ENCODE results near the gene NOD1.
"Not testable (repeated sequence)": the region's sequence is repeated elsewhere in the genome, so short reads cannot be mapped to it uniquely, and the experiment has no call there.

The NOD1 gene

GRCh38 chr7:30421647-30422196, 56.9 kb downstream of the NOD1 start:
- DNase-seq (ENCODE audit: low read depth, low spot score) = no peak

GRCh38 chr7:30420662-30421061, 57.9 kb downstream of the NOD1 start:
- DNase-seq (ENCODE audit: low read depth, low spot score) = no peak

DNA sequence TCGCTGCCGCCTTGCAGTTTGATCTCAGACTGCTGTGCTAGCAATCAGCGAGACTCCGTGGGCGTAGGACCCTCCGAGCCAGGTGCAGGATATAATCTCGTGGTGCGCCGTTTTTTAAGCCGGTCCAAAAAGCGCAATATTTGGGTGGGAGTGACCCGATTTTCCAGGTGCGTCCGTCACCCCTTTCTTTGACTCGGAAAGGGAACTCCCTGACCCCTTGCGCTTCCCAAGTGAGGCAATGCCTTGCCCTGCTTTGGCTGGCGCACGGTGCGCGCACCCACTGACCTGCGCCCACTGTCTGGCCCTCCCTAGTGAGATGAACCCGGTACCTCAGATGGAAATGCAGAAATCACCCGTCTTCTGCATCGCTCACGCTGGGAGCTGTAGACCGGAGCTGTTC, 58.5 kb downstream of the NOD1 start:
- not testable (repeated sequence) for DNase-seq (ENCODE audit: low read depth, low spot score)

DNA sequence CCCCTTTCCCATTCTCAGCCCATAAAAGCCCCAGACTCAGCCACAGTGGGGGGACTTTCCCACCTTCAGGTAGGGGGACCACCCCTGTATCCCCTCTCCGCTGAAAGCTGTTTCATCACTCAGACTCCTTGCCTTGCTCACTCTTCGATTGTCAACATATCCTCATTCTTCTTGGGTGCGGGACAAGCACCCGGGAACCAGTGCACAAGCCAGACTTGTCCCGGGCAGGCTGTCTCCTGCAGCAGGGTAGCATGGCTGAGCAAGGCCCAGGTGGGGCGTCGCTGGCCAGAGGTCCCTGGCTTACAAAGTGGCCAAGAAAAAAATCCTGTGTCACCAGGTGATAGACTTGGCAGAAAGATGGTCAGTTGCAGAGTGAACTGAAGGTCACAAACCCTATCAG, 64.7 kb downstream of the NOD1 start:
- DNase-seq (ENCODE audit: low read depth, low spot score) = no peak

- DNase-seq (ENCODE audit: low read depth, low spot score) = no peak
These were observed 65.6 kb downstream of the NOD1 start for GRCh38 chr7:30412782-30413504.

- no peak for DNase-seq (ENCODE audit: low read depth, low spot score)
These were observed 66.7 kb downstream of the NOD1 start for GRCh38 chr7:30411897-30412296.

DNA sequence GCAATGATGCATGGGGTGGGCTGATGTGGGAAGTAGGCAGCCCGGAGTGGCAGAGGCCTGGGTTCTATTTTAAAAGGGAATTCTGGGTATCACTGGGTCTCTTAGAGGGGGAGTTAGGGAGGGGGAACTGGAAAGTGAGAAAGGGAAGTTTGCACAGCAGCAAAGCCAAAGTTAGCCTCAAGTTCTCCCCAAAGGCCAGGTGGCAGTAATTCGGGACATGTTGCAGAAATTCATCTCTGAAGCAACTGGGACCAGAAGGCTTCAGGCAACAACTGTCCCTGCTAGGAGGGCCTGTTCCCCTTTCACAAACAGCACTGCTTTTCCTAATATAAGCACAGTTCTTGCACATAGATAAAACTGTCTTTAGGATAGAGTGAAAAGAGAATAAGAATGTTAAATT, 67.4 kb downstream of the NOD1 start:
- DNase-seq (ENCODE audit: low read depth, low spot score) = no peak

GRCh38 chr7:30406664-30407425, 71.7 kb downstream of the NOD1 start:
- DNase-seq (ENCODE audit: low read depth, low spot score) = no peak

DNA sequence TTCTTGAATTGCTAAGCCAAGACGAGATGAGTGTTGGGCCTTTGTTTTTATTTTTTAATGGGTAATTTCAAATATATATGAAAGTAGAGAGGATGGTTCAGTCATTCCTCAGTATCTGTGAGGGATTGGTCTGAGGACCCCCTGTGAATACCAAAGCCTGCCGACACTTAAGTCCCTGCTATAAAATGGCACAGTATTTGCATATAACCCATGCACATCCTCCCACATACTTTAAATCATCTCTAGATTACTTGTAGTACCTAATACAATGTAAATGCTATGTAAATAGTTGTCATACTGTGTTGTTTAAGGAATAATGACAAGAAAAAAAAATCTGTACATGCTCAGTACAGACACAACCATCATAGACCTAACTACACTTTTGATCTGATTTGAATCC, 73.4 kb downstream of the NOD1 start:
- DNase-seq (ENCODE audit: low read depth, low spot score) = no peak

DNA sequence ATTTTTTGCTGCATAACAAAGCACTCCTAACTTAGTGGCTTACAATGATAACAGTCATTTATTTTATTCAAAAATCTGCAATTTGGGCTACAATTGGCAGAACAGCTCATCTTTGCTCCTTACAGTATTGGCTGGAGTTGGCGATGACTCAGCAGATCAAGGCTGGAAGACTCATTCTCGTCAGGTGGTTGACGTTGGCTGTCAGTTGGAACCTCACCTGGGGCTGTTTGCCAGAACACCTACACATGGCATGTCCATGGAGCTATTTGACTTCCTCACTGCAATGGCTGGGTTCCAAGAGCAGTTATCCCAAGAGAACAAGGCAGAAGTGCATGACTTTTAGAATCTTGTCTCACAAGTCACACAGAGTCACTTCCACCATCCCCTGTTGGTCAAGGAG, 75.1 kb downstream of the NOD1 start:
- DNase-seq (ENCODE audit: low read depth, low spot score) = no peak

DNA sequence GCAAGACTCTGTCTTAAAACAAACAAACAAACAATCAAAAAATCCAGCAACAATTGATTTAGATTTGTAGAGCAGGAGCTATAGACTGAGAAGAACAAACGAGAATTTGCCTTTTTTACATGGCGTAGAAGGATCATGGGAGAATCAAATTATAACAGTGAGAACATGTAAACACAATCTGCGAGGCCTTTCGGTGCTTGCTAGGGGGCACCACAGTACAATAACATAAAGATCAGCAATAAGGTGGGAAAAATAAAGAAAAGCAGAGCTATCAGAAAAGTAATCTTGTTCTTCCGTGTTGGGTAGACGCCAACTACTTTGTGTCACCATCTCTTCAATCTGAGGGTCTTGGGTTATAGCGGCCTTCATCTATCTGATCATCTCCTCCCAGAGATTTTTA, 82.2 kb downstream of the NOD1 start:
- DNase-seq (ENCODE audit: low read depth, low spot score) = no peak

- DNase-seq (ENCODE audit: low read depth, low spot score) = no peak
These were observed 82.9 kb downstream of the NOD1 start for GRCh38 chr7:30395676-30396075.

DNA sequence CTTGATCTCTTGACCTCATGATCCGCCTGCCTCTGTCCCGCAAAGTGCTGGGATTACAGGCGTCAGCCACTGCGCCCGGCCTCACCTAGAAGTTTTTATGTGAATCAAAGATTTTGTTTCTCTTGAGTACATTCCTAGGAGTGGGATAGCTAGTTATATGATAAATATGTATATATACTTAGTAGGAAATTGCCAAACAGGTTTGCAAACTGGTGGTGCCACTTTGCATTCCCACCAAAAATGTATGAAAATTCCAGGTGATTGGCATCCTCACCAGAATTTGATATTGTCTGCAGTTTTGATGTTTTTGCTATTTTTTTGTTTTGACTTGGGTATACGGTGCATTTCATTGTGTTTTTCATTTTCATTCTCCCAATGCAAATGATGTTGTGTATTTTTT, 86.8 kb downstream of the NOD1 start:
- no peak for DNase-seq (ENCODE audit: low read depth, low spot score)

DNA sequence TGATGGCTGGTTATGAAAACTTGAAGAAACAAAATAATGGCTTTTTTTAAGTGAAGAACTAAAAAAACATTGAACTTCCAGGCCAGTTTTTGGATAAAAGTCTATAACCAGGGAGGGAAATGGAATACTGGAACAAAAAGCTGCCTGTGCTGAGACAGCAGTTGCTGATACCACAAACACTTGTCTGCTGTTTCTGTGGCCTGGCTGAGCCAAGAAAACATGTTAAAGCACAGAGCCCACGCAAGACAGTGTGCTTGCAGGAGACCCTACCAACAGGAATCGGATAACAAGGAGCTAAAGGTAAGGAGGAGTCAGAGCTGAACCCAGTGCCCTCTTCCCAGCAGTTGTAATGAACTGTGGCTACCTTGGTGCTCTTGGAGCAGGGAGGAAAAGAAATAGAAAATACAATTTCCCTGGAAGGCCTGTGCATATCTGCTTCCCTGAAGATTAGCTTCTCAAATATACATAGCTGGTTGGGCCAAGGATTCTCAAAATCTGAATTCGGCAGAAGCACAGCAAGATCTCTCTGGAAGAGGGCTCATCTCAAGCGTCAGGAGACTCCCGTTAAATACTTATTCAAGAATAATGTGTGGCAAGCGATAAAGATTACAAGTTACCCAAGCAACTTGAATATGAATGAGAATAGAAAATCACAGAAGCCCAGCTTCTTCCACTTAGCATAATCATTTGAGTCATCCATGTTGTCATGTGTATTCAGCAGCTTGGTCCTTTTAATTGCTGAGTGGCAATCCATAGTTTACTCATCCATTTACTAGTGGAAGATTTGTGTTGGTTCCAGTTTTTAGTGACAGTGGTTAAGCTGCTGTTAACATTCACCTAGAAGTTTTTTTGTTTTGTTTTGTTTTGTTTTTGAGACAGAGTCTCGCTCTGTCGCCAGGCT, 87.6 kb downstream of the NOD1 start:
- DNase-seq (ENCODE audit: low read depth, low spot score) = no peak

- DNase-seq (ENCODE audit: low read depth, low spot score) = no peak
These were observed 88.8 kb downstream of the NOD1 start for GRCh38 chr7:30389791-30390190.

- DNase-seq (ENCODE audit: low read depth, low spot score) = no peak
These were observed 96.0 kb downstream of the NOD1 start for GRCh38 chr7:30382607-30383006.

DNA sequence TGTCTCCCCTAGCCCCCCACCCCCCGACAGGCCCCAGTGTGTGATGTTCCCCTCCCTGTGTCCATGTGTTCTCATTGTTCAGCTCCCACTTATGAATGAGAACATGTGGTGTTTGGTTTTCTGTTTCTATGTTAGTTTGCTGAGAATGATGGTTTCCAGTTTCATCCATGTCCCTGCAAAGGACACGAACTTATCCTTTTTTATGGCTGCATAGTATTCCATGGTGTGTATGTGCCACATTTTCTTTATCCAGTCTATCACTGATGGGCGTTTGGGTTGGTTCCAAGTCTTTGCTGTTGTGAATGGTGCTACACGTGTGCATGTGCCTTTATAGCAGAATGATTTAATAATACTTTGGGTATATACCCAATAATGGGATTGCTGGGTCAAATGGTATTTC, 97.8 kb downstream of the NOD1 start:
- DNase-seq (ENCODE audit: low read depth, low spot score) = not testable (repeated sequence)

GRCh38 chr7:30380294-30380693, 98.3 kb downstream of the NOD1 start:
- no peak for DNase-seq (ENCODE audit: low read depth, low spot score)

DNA sequence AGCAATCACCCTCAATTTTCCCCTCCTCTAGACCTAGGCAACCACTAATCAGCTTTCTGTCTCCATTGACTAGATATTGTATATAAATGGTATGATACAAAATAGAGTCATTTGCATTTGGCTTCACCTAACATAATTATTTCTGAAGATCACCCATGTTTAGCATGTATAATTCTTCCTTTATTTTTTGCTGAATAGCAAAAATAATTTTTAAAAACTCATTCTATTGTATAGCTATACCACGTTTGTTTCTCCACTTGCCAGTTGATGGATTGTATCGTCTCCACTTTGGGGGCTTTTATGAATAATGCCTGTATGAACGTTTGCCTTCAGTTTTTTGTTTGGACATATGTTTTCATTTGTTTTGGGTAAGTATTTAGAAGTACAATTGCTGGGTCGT, 98.8 kb downstream of the NOD1 start:
- no peak for DNase-seq (ENCODE audit: low read depth, low spot score)

- DNase-seq (ENCODE audit: low read depth, low spot score) = no peak
These were observed 99.5 kb downstream of the NOD1 start for GRCh38 chr7:30379131-30379530.

DNA sequence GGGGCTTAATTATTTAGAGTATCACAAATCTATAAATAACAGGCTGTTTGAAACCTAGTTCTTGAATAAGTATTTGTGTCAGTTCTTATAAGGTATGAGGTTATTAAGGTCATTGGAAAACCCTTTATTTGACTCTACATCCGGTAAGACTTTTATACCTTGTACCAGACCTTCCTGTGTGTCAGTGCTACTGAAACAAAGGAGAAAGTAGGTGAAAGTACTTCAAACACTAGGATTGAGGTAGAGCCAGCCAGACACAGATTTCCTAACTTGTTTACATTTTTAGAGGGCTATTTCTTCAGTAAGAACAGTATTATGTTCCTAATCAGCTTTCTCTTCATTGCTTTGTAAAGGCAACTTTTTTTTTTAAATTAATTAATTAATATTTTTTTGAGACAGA, 100.3 kb downstream of the NOD1 start:
- no peak for DNase-seq (ENCODE audit: low read depth, low spot score)

All from activated naive CD8-positive, alpha-beta T cell treated with anti-CD3 and anti-CD28 coated beads, Interleukin-2, amount 50 U/mL, for 16 hours (primary cell).